Gastroesophageal sphincter (tissue), 4 donors: ENCODE data around the gene SNPH. TPM values are rescaled to one million over a fixed set of nuclear protein-coding genes. Genes with fewer than 3 reads are reported as not detected.

ENCODE experiments used
- ATAC-seq: fragments of 150-250 bp; one replicate; pipeline ENCODE4 v1.9.1; 2016; ENCODE audit warnings: mild to moderate bottlenecking, moderate library complexity
- H3K27ac ChIP-seq, 4 donors: fragments of 200-600 bp; sonication (generic) in 3 of 4; 1 replicate in 3 of 4; 2 replicates in 1 of 4; pipeline ENCODE4 v1.5.1; 2016 to 2019
- H3K27me3 ChIP-seq: fragments of 200-600 bp; sonication (generic); one replicate; pipeline ENCODE4 v1.5.1; 2019
- H3K36me3 ChIP-seq, 2 donors: fragments of 200-600 bp; sonication (generic); one replicate each; pipeline ENCODE4 v1.5.1; 2019; ENCODE audit warnings: control low read depth in 1 of 2
- H3K4me1 ChIP-seq, 3 donors: fragments of 200-600 bp; sonication (generic); 1 replicate in 2 of 3; 2 replicates in 1 of 3; pipeline ENCODE4 v1.5.1; 2016 to 2019; ENCODE audit warnings: control low read depth in 2 of 3
- H3K4me3 ChIP-seq, 2 donors: fragments of 200-600 bp; sonication (generic); one replicate each; pipeline ENCODE4 v1.5.1; 2019; ENCODE audit warnings: mild to moderate bottlenecking in 1 of 2, moderate library complexity in 1 of 2
- H3K9me3 ChIP-seq, 3 donors: fragments of 200-600 bp; sonication (generic); one replicate each; pipeline ENCODE4 v1.5.1; 2017 to 2019; ENCODE audit warnings: control low read depth in 2 of 3
- EP300 ChIP-seq: sonication (generic); formaldehyde crosslinking; IDR thresholded peaks from one replicate; pipeline ENCODE4 v1.6.1; 2017; ENCODE audit warnings: antibody characterized with exemption, mild to moderate bottlenecking
- POLR2A ChIP-seq, 2 donors: fragments of 450-650 bp; IDR thresholded peaks; one replicate each; pipeline ENCODE4 v1.6.1; 2017; ENCODE audit warnings: antibody characterized with exemption in 2 of 2, mild to moderate bottlenecking in 2 of 2, moderate library complexity in 1 of 2
- POLR2AphosphoS5 ChIP-seq: sonication (generic); formaldehyde crosslinking; IDR thresholded peaks from one replicate; pipeline ENCODE4 v1.6.1; 2017; ENCODE audit warnings: antibody characterized with exemption
- WGBS, 2 donors: methylation state at CpG; one replicate each; pipeline ENCODE4 v1.1.5; 2018; ENCODE audit warnings: low coverage in 1 of 2; 5-methylcytosine and 5-hydroxymethylcytosine counted together
- total RNA-seq, 4 donors: library from RNA; depleted of rRNA; stranded (reverse); fragments of >200 nt; gene quantifications; one replicate each; pipeline ENCODE4 v1.1.0, GENCODE V29; 2016
- TF ChIP-seq, protein P1 (sequence below), 4 experiments: fragments of 200-600 bp in 2 of 4; fragments of 450-650 bp in 2 of 4; sonication (generic) in 1 of 4; IDR thresholded peaks; one replicate each; pipeline ENCODE4 v1.5.1; 2017 to 2019; ENCODE audit warnings: antibody characterized with exemption in 4 of 4, mild to moderate bottlenecking in 2 of 4, moderate library complexity in 2 of 4

SNPH gene
- total RNA-seq, 4 donors from 2014 or later: 9.8 to 31.6 (median 12.5) TPM

DNA sequence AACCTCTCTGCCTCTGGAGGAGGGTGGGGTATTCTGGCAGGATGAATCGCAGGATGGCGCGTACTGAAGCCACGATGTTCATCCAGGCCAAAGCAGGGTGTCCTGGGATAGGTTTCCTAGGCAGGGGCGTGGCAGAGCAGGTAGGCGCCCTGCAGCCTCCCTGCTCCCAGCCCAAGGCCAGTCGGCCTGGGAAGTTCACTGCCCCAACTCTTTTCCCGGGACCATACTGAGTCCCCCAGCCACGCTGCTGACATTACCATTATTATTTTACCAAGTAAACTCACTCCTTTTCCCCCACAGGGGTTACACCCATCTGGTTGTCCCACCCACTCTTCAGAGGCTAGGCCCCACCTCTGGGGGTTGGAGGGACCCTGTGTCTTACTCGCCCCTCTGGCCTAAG lies 41.1 kb downstream of the SNPH start:
- Histone ChIP-seq H3K36me3 (peaks cover 0 to 45% of the 10 kb centered on the region in 2 donors), H3K27ac (no peak overlapping the region), H3K27me3 (no peaks in the 10 kb centered on the region), H3K4me3 (no peak overlapping the region), H3K9me3 (no peaks in the 10 kb centered on the region), H3K4me1 (no peaks in the 10 kb centered on the region)
- 85 to 90% methylated on average over 2 to 4 of the region's 10 CpGs for WGBS, 2 donors
- TF ChIP-seq POLR2AphosphoS5 (no peak), EP300 (no peak)
- no peak for ATAC-seq

DNA sequence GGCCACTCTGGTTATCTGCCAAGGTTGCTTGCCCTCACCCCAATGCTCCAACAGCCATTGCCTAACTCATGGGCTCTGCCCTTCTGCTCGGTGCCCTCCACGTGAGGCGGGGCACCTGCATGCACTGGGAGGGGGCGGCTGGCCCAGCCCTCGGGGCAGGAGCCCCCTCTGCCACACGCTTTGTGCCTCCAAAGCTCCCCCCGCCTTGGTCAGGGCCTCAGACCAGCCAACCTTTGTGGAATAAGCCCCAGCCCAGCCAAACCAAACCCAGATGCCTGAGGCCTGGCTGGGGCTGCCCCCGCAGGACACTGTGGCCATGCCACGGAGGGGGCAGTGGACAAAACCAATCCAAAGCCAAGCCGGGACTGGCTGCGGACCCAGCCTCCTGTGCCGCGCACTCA lies 41.5 kb downstream of the SNPH start:
- TF ChIP-seq EP300: no peak
- peaks cover 0 to 44% of the 10 kb centered on the region in 2 donors for H3K36me3 ChIP-seq

DNA sequence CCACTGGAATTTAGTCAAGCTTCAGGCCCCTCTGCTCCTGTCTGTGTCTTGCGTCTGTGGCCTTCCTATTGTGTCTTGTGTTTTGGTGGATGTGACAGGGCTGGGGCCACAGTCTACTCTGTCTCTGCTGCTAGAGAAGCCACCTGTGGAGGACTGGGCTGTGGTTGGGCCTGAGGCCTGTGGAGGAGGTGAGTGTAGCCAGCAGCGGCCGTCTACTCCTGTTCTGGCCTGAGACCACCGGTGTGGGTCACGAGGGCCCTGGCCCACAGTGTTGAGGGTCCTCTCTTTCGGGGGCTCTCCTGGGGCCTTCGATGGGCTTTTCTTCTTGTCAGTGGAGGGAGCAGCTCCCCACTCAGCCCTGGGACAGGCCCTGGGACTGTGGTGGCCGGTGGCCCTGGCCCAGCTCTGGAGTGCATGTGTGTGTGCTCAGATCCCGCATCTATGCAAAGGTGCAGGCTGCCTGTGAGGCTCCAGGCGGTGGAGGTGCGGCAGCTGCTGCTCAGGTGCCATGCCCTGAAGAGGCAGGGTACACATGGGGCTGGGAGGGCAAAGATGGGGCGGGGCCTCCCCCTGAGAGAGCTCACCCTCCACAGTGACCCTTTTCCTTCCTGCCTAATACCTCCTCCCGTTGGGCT lies 42.1 kb downstream of the SNPH start:
- no peak overlapping the region for H3K4me3 ChIP-seq

More for the DNA sequence above, 41.5 kb downstream of the SNPH start:
- WGBS, 2 donors: 90% methylated on average over 2 of the region's 13 CpGs; no CpG with 5 or more reads in 1 of the 2 donors
- H3K4me3 ChIP-seq: no peak overlapping the region
- no peaks in the 10 kb centered on the region for H3K27me3 ChIP-seq
- no peaks in the 10 kb centered on the region for H3K9me3 ChIP-seq
- H3K4me1 ChIP-seq: no peaks in the 10 kb centered on the region
- ATAC-seq: no peak
- H3K27ac ChIP-seq: no peak overlapping the region

DNA sequence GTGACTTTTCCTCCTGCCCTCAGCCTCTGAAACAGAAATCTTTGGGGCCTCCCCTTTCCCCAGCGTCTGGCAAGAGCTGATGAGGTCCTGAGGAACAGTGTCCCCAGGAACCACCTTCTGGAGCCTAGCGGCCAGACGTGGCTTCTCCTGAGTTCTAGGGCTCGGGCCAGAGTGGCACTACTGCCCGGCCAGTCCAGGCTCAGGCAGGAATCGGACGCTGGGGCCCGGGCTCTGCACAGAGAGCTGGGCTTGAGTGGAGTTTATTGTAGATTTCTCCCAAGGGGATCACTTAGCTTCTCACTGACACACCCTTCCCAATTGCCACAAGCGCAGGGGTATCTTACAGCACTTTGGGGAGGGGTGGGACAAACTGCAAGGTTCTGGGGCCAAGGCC lies 42.6 kb downstream of the SNPH start:
- Histone ChIP-seq H3K4me1 (peaks cover 0 to 10% (median 4%) of the 10 kb centered on the region in 3 donors), H3K36me3 (peaks cover 0 to 34% of the 10 kb centered on the region in 2 donors), H3K9me3 (no peaks in the 10 kb centered on the region), H3K27me3 (no peaks in the 10 kb centered on the region), H3K27ac (no peak overlapping the region), H3K4me3 (no peak overlapping the region)
- TF ChIP-seq EP300 (no peak), POLR2A (IDR thresholded peaks at IDR 0.05) (no peak), POLR2AphosphoS5 (no peak)
- TF ChIP-seq, protein P1, sequence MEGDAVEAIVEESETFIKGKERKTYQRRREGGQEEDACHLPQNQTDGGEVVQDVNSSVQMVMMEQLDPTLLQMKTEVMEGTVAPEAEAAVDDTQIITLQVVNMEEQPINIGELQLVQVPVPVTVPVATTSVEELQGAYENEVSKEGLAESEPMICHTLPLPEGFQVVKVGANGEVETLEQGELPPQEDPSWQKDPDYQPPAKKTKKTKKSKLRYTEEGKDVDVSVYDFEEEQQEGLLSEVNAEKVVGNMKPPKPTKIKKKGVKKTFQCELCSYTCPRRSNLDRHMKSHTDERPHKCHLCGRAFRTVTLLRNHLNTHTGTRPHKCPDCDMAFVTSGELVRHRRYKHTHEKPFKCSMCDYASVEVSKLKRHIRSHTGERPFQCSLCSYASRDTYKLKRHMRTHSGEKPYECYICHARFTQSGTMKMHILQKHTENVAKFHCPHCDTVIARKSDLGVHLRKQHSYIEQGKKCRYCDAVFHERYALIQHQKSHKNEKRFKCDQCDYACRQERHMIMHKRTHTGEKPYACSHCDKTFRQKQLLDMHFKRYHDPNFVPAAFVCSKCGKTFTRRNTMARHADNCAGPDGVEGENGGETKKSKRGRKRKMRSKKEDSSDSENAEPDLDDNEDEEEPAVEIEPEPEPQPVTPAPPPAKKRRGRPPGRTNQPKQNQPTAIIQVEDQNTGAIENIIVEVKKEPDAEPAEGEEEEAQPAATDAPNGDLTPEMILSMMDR (IDR thresholded peaks at IDR 0.05): no peak
- WGBS, 2 donors: no CpG with 5 or more reads among the region's 9 CpGs
- no peak for ATAC-seq

More for the DNA sequence above, 42.1 kb downstream of the SNPH start:
- TF ChIP-seq POLR2AphosphoS5: no peak
- TF ChIP-seq EP300: no peak
- TF ChIP-seq, protein P1 (IDR thresholded peaks at IDR 0.05): no peak
- TF ChIP-seq POLR2A (IDR thresholded peaks at IDR 0.05): no peak
- Histone ChIP-seq H3K36me3 (peaks cover 0 to 38% of the 10 kb centered on the region in 2 donors), H3K9me3 (no peaks in the 10 kb centered on the region), H3K27me3 (no peaks in the 10 kb centered on the region), H3K4me1 (peaks cover 0 to 5% (median 2%) of the 10 kb centered on the region in 3 donors), H3K27ac (no peak overlapping the region)
- no peak for ATAC-seq
- WGBS, 2 donors: 83% methylated on average over 1 to 2 of the region's 13 CpGs

DNA sequence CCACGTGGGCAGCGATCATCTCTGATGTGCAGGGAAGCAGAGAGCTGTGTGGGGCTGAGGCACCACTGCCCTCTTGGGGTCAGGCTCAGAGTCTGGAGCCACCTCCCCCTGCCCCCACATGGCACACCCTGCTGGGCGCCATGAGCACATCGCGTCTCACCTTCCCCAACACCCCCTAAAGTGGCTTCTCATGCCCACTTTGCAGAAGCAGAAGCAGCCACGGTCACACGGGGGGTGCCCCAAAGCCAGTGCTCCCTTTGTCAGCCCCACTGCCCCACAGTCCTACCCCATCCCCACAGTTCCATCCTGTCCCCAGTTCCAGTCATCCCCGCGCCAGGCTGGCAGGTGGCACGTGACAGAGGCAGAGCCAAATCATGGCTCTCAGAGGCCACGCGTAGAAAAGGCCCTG lies 43.3 kb downstream of the SNPH start:
- no peaks in the 10 kb centered on the region for H3K9me3 ChIP-seq
- no peak overlapping the region for H3K27ac ChIP-seq
- TF ChIP-seq, protein P1 (IDR thresholded peaks at IDR 0.05): no peak
- TF ChIP-seq EP300 (no peak), POLR2A (IDR thresholded peaks at IDR 0.05) (no peak), POLR2AphosphoS5 (no peak)
- no peaks in the 10 kb centered on the region for H3K27me3 ChIP-seq
- H3K36me3 ChIP-seq: peaks cover 0 to 27% of the 10 kb centered on the region in 2 donors
- no peak overlapping the region for H3K4me3 ChIP-seq
- peaks cover 0 to 14% (median 4%) of the 10 kb centered on the region in 3 donors for H3K4me1 ChIP-seq
- 60 to 80% methylated on average over 2 to 4 of the region's 12 CpGs for WGBS, 2 donors
- ATAC-seq: no peak

DNA sequence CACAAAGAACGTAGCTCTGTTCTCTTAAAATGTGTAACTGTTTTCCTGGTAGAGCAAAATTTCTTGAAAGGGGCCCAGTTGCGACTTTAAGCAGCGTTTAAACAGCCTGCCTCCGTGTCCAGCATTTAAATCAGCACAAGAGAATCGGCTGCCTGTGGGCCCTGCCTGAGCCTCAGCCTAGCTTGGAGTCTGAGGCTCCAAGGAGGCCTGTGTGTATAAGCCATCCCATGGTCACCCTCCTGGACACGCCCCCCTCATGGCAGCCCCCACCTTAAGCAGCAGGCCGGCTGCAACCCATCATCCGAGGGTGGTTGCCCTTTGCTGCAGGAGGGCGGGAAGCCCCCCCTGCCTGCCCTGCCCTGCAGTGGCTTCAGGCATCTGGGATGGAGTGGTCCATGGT lies 44.0 kb downstream of the SNPH start:
- no peak for TF ChIP-seq EP300
- no peak for ATAC-seq
- Histone ChIP-seq H3K27ac (no peak overlapping the region), H3K36me3 (peaks cover 0 to 21% of the 10 kb centered on the region in 2 donors), H3K9me3 (no peaks in the 10 kb centered on the region), H3K4me1 (peaks cover 0 to 14% (median 4%) of the 10 kb centered on the region in 3 donors), H3K4me3 (no peak overlapping the region), H3K27me3 (no peaks in the 10 kb centered on the region)
- WGBS, 2 donors: 54 to 64% methylated on average over 5 to 6 of the region's 9 CpGs
